Mesenchymal stem cell (in vitro differentiated cells and primary cell): ENCODE results near the gene MICAL3.
A peak's percentile ranks its signal among the peaks of the same experiment; 100 is the strongest.
"Not testable (repeated sequence)": the region's sequence is repeated elsewhere in the genome, so short reads cannot be mapped to it uniquely, and the experiment has no call there.

Source experiments
- DNase-seq: peaks from one replicate; pipeline ENCODE4 v3.0.0-alpha.2; 2013
- H2AFZ ChIP-seq: one replicate; pipeline ENCODE4 v1.6.1; 2013; ENCODE audit warnings: low read depth, mild to moderate bottlenecking, control low read depth, inconsistent platforms, low read length, moderate library complexity
- H2AK5ac ChIP-seq: 2 replicates; pipeline ENCODE4 v1.6.1; 2013; ENCODE audit warnings: low read length, moderate library complexity, mild to moderate bottlenecking, inconsistent platforms; ENCODE audit not compliant: severe bottlenecking
- H2BK120ac ChIP-seq: one replicate; pipeline ENCODE4 v1.6.1; 2013; ENCODE audit warnings: low read depth, mild to moderate bottlenecking, inconsistent platforms, low read length, moderate library complexity
- H2BK12ac ChIP-seq, 2 experiments: one replicate each; pipeline ENCODE4 v1.6.1; 2013; ENCODE audit warnings: inconsistent platforms in 2 of 2, low read length in 2 of 2, mild to moderate bottlenecking in 2 of 2, moderate library complexity in 2 of 2, control low read depth in 1 of 2
- H2BK15ac ChIP-seq: one replicate; pipeline ENCODE4 v1.6.1; 2013; ENCODE audit warnings: mild to moderate bottlenecking, low read depth, inconsistent platforms; ENCODE audit not compliant: poor library complexity, severe bottlenecking
- H2BK5ac ChIP-seq: 2 replicates; pipeline ENCODE4 v1.6.1; 2013; ENCODE audit warnings: low read depth, mild to moderate bottlenecking, low read length, control low read depth, inconsistent platforms; ENCODE audit not compliant: poor library complexity, severe bottlenecking
- H3K14ac ChIP-seq, 2 experiments: one replicate each; pipeline ENCODE4 v1.6.1; 2013; ENCODE audit warnings: inconsistent platforms in 2 of 2, low read length in 2 of 2, control low read depth in 1 of 2, mild to moderate bottlenecking in 1 of 2, moderate library complexity in 1 of 2
- H3K18ac ChIP-seq, 2 experiments: one replicate each; pipeline ENCODE4 v1.6.1; 2013; ENCODE audit warnings: inconsistent platforms in 2 of 2, low read length in 2 of 2, control low read depth in 1 of 2, low read depth in 1 of 2, mild to moderate bottlenecking in 1 of 2
- H3K23ac ChIP-seq, 2 experiments: one replicate each; pipeline ENCODE4 v1.6.1; 2013; ENCODE audit warnings: inconsistent platforms in 2 of 2, low read length in 2 of 2, mild to moderate bottlenecking in 2 of 2, moderate library complexity in 2 of 2, control low read depth in 1 of 2
- H3K27ac ChIP-seq: 2 replicates; pipeline ENCODE4 v1.5.1; 2013; ENCODE audit warnings: mild to moderate bottlenecking, moderate library complexity, low read length, control low read depth, inconsistent platforms; ENCODE audit not compliant: poor library complexity, severe bottlenecking
- H3K27me3 ChIP-seq, 2 experiments: 2 replicates each; pipeline versions ENCODE4 v1.6.1 to v1.7.0; 2013; ENCODE audit warnings: low read length in 2 of 2, mild to moderate bottlenecking in 2 of 2, moderate library complexity in 2 of 2, control low read depth in 1 of 2, inconsistent platforms in 1 of 2; ENCODE audit not compliant: control insufficient read depth in 1 of 2, insufficient read depth in 1 of 2
- H3K36me3 ChIP-seq, 2 experiments: 2 replicates each; pipeline versions ENCODE4 v1.6.1 to v1.7.0; 2013; ENCODE audit warnings: low read length in 2 of 2, control low read depth in 1 of 2, inconsistent platforms in 1 of 2, low read depth in 1 of 2, mild to moderate bottlenecking in 1 of 2; ENCODE audit not compliant: insufficient read depth in 2 of 2, control insufficient read depth in 1 of 2
- H3K4ac ChIP-seq, 2 experiments: one replicate each; pipeline ENCODE4 v1.6.1; 2013; ENCODE audit warnings: inconsistent platforms in 2 of 2, low read length in 2 of 2, mild to moderate bottlenecking in 2 of 2, moderate library complexity in 2 of 2, control low read depth in 1 of 2, low read depth in 1 of 2
- H3K4me1 ChIP-seq: 2 replicates; pipeline ENCODE4 v1.6.1; 2013; ENCODE audit warnings: low read depth, low read length, control low read depth; ENCODE audit not compliant: control insufficient read depth, insufficient read depth
- H3K4me2 ChIP-seq: 2 replicates; pipeline ENCODE4 v1.6.1; 2013; ENCODE audit warnings: low read length, mild to moderate bottlenecking, inconsistent platforms; ENCODE audit not compliant: poor library complexity, severe bottlenecking
- H3K4me3 ChIP-seq, 2 experiments: 2 replicates each; pipeline versions ENCODE4 v1.5.1 to v1.7.0; 2013; ENCODE audit warnings: low read length in 2 of 2, mild to moderate bottlenecking in 2 of 2, control low read depth in 1 of 2, low read depth in 1 of 2; ENCODE audit not compliant: insufficient read depth in 1 of 2
- H3K79me1 ChIP-seq: replicated peaks from 2 replicates; pipeline ENCODE4 v1.6.1; 2013; ENCODE audit warnings: mild to moderate bottlenecking, control low read depth, low read length, inconsistent platforms; ENCODE audit not compliant: poor library complexity, severe bottlenecking
- H3K9ac ChIP-seq: 2 replicates; pipeline ENCODE4 v1.7.0; 2013; ENCODE audit warnings: mild to moderate bottlenecking, low read length, moderate library complexity
- H3K9me3 ChIP-seq: 2 replicates; pipeline ENCODE4 v1.7.0; 2013; ENCODE audit warnings: mild to moderate bottlenecking, low read length; ENCODE audit not compliant: control insufficient read depth
- H4K8ac ChIP-seq: one replicate; pipeline ENCODE4 v1.6.1; 2013; ENCODE audit warnings: inconsistent platforms, mild to moderate bottlenecking, low read length, moderate library complexity
- H4K91ac ChIP-seq: one replicate; pipeline ENCODE4 v1.6.1; 2013; ENCODE audit warnings: mild to moderate bottlenecking, low read length, inconsistent platforms
- WGBS: methylation state at CpG from one replicate; pipeline ENCODE4 v1.1.7; 2013; ENCODE audit warnings: mixed read lengths; 5-methylcytosine and 5-hydroxymethylcytosine counted together

The MICAL3 gene

GRCh38 chr22:17880020-17880419, 144.3 kb downstream of the MICAL3 start:
- H3K4me1 ChIP-seq, result no peaks in the 10 kb centered on the region
- peaks cover 57 to 73% of the 10 kb centered on the region in 2 experiments for H3K36me3 ChIP-seq
- H2BK5ac ChIP-seq, result no peak overlapping the region
- H3K18ac ChIP-seq, result no peak overlapping the region
- no peak overlapping the region for H3K23ac ChIP-seq
- DNase-seq, result no peak
- H4K8ac ChIP-seq, result no peak overlapping the region
- no peak overlapping the region for H4K91ac ChIP-seq
- WGBS, result 95% methylated on average over 17 of the region's 17 CpGs
- no peak overlapping the region for H2BK120ac ChIP-seq
- no peak overlapping the region for H3K9ac ChIP-seq
- H3K27ac ChIP-seq, result no peak overlapping the region
- H3K79me1 ChIP-seq, result peaks cover 38% of the 10 kb centered on the region
- H2BK15ac ChIP-seq, result no peak overlapping the region
- no peak overlapping the region for H3K14ac ChIP-seq
- no peak overlapping the region for H3K4ac ChIP-seq
- no peak overlapping the region for H2BK12ac ChIP-seq
- no peak overlapping the region for H3K4me2 ChIP-seq
- no peaks in the 10 kb centered on the region for H3K9me3 ChIP-seq
- no peak overlapping the region for H2AFZ ChIP-seq
- no peak overlapping the region for H3K4me3 ChIP-seq
- H3K27me3 ChIP-seq, result no peaks in the 10 kb centered on the region
- H2AK5ac ChIP-seq, result no peak overlapping the region

- no peaks in the 10 kb centered on the region for H3K4me1 ChIP-seq
- no peak overlapping the region for H3K27ac ChIP-seq
- H2BK15ac ChIP-seq, result no peak overlapping the region
- H2AK5ac ChIP-seq, result no peak overlapping the region
- H3K9me3 ChIP-seq, result no peaks in the 10 kb centered on the region
- no peak overlapping the region for H3K23ac ChIP-seq
- H3K9ac ChIP-seq, result no peak overlapping the region
- H4K91ac ChIP-seq, result no peak overlapping the region
- H3K27me3 ChIP-seq, result no peaks in the 10 kb centered on the region
- H2AFZ ChIP-seq, result no peak overlapping the region
- no peak overlapping the region for H2BK120ac ChIP-seq
- H4K8ac ChIP-seq, result no peak overlapping the region
- H3K4ac ChIP-seq, result no peak overlapping the region
- no peak overlapping the region for H2BK12ac ChIP-seq
- H3K18ac ChIP-seq, result no peak overlapping the region
- 99% methylated on average over 7 of the region's 7 CpGs for WGBS
- H2BK5ac ChIP-seq, result no peak overlapping the region
- peaks cover 33% of the 10 kb centered on the region for H3K79me1 ChIP-seq
- no peak overlapping the region for H3K14ac ChIP-seq
- H3K4me3 ChIP-seq, result no peak overlapping the region
- peaks cover 54 to 74% of the 10 kb centered on the region in 2 experiments for H3K36me3 ChIP-seq
- H3K4me2 ChIP-seq, result no peak overlapping the region
- no peak for DNase-seq
These were observed 145.4 kb downstream of the MICAL3 start for GRCh38 chr22:17878941-17879340.

GRCh38 chr22:17878186-17878694, 146.1 kb downstream of the MICAL3 start:
- H3K79me1 ChIP-seq, result peaks cover 32% of the 10 kb centered on the region
- H3K27ac ChIP-seq, result no peak overlapping the region
- H4K91ac ChIP-seq, result no peak overlapping the region
- no peak overlapping the region for H4K8ac ChIP-seq
- H3K4me1 ChIP-seq, result no peaks in the 10 kb centered on the region
- no peak overlapping the region for H3K4me3 ChIP-seq
- no peak overlapping the region for H3K18ac ChIP-seq
- WGBS, result 94% methylated on average over 8 of the region's 10 CpGs
- H3K9ac ChIP-seq, result no peak overlapping the region
- no peak overlapping the region for H3K4me2 ChIP-seq
- no peak overlapping the region for H2AFZ ChIP-seq
- no peak for DNase-seq
- H3K36me3 ChIP-seq, result peaks cover 57 to 77% of the 10 kb centered on the region in 2 experiments
- H3K14ac ChIP-seq, result no peak overlapping the region
- no peak overlapping the region for H2BK12ac ChIP-seq
- no peak overlapping the region for H2BK5ac ChIP-seq
- H2AK5ac ChIP-seq, result no peak overlapping the region
- no peak overlapping the region for H2BK15ac ChIP-seq
- no peaks in the 10 kb centered on the region for H3K9me3 ChIP-seq
- H3K23ac ChIP-seq, result no peak overlapping the region
- peak overlapping the region in 1 of 2 experiments; percentile 24 for H3K4ac ChIP-seq
- H3K27me3 ChIP-seq, result no peaks in the 10 kb centered on the region
- no peak overlapping the region for H2BK120ac ChIP-seq

- not testable (repeated sequence) for H2AK5ac ChIP-seq, H2BK12ac ChIP-seq, H2BK15ac ChIP-seq, H3K4ac ChIP-seq, H3K18ac ChIP-seq, H4K91ac ChIP-seq, H4K8ac ChIP-seq, H3K9ac ChIP-seq, H3K14ac ChIP-seq, H2BK5ac ChIP-seq, H2AFZ ChIP-seq, H3K4me3 ChIP-seq, H3K9me3 ChIP-seq, H3K4me2 ChIP-seq, H3K23ac ChIP-seq, H3K4me1 ChIP-seq, H3K27ac ChIP-seq, H2BK120ac ChIP-seq, H3K27me3 ChIP-seq
- peak; percentile 27 for DNase-seq
- Histone ChIP-seq H3K79me1 (peaks cover 31% of the 10 kb centered on the region), H3K36me3 (peaks cover 68 to 80% of the 10 kb centered on the region in 2 experiments)
These were observed 147.2 kb downstream of the MICAL3 start for GRCh38 chr22:17876878-17877855.
